ENCODE results near the gene DPYSL4. TPM values are rescaled to one million over a fixed set of nuclear protein-coding genes. Genes with fewer than 3 reads are reported as not detected.

Gene DPYSL4
- total RNA-seq, 1 experiment from 2014 or later: not detected

DNA sequence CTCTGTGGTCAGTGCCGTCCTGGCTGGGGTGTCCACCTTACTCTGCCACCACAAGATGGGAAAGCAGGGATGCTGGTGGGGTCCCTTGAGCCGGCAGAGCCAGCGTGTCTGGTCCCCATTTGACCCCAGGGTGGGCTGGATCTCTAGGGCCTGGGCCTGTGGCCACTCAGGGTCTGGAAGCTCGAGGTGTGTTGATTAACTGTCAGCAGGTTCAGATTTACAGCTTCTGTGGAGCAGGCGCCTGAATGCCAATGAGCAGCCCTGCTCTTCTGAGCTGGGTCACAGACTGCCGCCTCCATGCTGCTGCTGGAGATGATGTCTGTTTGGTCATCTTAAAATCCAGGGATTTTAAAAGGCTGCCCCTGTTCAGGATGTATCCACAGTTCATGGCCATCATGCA lies 11.3 kb upstream of the DPYSL4 start:
- CTCF ChIA-PET: no interaction called here
- TF ChIP-seq, protein P1, sequence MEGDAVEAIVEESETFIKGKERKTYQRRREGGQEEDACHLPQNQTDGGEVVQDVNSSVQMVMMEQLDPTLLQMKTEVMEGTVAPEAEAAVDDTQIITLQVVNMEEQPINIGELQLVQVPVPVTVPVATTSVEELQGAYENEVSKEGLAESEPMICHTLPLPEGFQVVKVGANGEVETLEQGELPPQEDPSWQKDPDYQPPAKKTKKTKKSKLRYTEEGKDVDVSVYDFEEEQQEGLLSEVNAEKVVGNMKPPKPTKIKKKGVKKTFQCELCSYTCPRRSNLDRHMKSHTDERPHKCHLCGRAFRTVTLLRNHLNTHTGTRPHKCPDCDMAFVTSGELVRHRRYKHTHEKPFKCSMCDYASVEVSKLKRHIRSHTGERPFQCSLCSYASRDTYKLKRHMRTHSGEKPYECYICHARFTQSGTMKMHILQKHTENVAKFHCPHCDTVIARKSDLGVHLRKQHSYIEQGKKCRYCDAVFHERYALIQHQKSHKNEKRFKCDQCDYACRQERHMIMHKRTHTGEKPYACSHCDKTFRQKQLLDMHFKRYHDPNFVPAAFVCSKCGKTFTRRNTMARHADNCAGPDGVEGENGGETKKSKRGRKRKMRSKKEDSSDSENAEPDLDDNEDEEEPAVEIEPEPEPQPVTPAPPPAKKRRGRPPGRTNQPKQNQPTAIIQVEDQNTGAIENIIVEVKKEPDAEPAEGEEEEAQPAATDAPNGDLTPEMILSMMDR (IDR thresholded peaks at IDR 0.05; ENCODE audit: unreplicated experiment): no peak
- intact Hi-C loops (cut with micrococcal nuclease; ENCODE audit: unreplicated experiment): no loop called here
- Mint-ChIP-seq H3K4me3 (ENCODE audit: low read depth, unreplicated experiment) (no peak overlapping the region), H3K27me3 (ENCODE audit: unreplicated experiment) (peaks cover 96% of the 10 kb centered on the region), H3K9me3 (ENCODE audit: low read depth, unreplicated experiment) (no peaks in the 10 kb centered on the region), H3K4me1 (ENCODE audit: low read depth, unreplicated experiment) (no peaks in the 10 kb centered on the region), H3K27ac (ENCODE audit: unreplicated experiment) (no peak overlapping the region), H3K36me3 (ENCODE audit: insufficient read depth, unreplicated experiment) (no peaks in the 10 kb centered on the region)
- no TSS peak for BruUV-seq (replicated peaks)
- DNase-seq: no peak

DNA sequence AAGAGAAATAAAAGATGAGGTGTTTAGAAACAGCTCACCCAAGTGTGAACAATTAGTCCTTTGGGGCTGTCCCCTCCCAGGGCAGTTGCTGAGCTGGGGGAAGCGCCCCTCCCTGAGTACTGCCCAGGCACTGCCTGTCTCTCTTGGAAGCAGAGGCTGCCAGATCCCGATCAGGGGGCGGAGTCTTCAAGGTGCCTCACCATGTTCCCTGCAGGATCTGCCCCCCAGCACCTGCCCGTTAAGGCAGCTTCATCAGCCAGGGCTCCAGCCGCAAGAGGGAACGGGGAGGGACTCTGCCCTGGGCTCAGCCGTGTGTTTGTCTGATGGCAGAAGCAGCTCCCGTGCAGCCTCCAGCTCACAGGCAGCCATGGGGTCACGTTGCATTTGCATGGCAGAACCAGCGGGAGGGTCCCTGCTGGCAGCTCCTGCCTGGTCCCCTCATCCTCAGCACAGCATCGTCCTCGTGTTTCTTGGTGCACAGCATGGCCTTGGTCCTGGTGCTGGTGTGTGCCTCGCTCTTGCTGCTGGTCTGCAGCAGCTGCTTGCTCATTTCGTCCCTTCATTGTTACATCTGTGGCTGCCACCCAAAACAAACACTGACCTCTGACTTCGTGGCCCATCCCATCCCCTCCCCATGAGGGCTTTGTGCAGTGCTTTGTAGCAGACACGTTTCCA lies 10.7 kb upstream of the DPYSL4 start:
- no peaks in the 10 kb centered on the region for H3K4me1 Mint-ChIP-seq (ENCODE audit: low read depth, unreplicated experiment)
- CTCF ChIA-PET: no interaction called here
- peaks cover 96% of the 10 kb centered on the region for H3K27me3 Mint-ChIP-seq (ENCODE audit: unreplicated experiment)
- H3K4me3 Mint-ChIP-seq (ENCODE audit: low read depth, unreplicated experiment): no peak overlapping the region
- intact Hi-C loops (cut with micrococcal nuclease; ENCODE audit: unreplicated experiment): no loop called here
- TF ChIP-seq, protein P1 (IDR thresholded peaks at IDR 0.05; ENCODE audit: unreplicated experiment): no peak
- H3K27ac Mint-ChIP-seq (ENCODE audit: unreplicated experiment): no peak overlapping the region
- DNase-seq: no peak
- BruUV-seq (replicated peaks): no TSS peak
- no peaks in the 10 kb centered on the region for H3K36me3 Mint-ChIP-seq (ENCODE audit: insufficient read depth, unreplicated experiment)
- H3K9me3 Mint-ChIP-seq (ENCODE audit: low read depth, unreplicated experiment): no peaks in the 10 kb centered on the region

DNA sequence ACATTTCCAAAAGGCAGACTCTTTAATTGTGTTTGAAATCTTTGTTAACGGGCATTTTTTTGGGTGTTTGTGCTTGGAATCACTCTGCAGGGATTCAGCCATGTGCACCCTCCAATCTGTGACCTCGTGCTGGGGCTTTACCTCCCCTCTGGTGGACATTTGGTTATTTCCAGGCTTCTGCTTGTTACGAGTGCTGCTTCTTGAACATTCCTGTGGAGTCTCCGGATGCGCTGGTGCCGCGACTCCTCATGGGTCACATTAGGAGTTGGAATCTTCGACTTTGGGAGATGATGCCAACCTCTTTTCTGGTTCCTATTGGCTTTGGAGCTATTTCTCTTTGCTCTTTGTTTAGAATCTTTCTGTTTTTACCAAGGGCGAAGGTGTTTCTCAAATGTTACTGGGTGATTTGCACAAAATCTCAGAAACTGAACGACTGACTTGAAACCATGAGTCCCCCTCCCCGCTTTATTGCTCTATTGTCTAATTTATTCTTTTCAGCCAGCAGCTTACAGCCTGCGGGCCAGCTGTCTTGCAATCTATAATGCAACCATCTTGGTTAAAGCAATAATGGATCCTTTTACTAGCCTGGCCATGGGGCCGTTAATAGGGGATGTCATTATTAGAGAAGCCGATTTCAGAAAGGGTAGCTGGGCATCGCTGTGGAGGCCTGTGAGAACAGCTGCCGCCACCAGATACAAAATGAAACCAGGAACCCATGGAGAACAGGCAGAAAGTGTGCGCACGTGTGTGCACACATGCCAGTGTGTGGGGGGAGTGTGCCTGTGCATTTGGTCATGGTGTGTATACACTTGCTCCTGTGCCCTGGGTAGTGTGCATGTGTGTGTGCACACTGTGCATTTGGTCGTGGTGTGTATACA lies 9.9 kb upstream of the DPYSL4 start:
- Mint-ChIP-seq H3K9me3 (ENCODE audit: low read depth, unreplicated experiment) (no peaks in the 10 kb centered on the region), H3K4me3 (ENCODE audit: low read depth, unreplicated experiment) (no peak overlapping the region), H3K4me1 (ENCODE audit: low read depth, unreplicated experiment) (no peaks in the 10 kb centered on the region), H3K27ac (ENCODE audit: unreplicated experiment) (no peak overlapping the region), H3K36me3 (ENCODE audit: insufficient read depth, unreplicated experiment) (no peaks in the 10 kb centered on the region), H3K27me3 (ENCODE audit: unreplicated experiment) (peaks cover 93% of the 10 kb centered on the region)
- TF ChIP-seq, protein P1 (IDR thresholded peaks at IDR 0.05; ENCODE audit: unreplicated experiment): no peak
- intact Hi-C loops (cut with micrococcal nuclease; ENCODE audit: unreplicated experiment): no loop called here
- no peak for DNase-seq
- BruUV-seq (replicated peaks): no TSS peak
- CTCF ChIA-PET: no interaction called here

- Mint-ChIP-seq H3K4me3 (ENCODE audit: low read depth, unreplicated experiment) (no peak overlapping the region), H3K4me1 (ENCODE audit: low read depth, unreplicated experiment) (no peaks in the 10 kb centered on the region), H3K9me3 (ENCODE audit: low read depth, unreplicated experiment) (no peaks in the 10 kb centered on the region), H3K36me3 (ENCODE audit: insufficient read depth, unreplicated experiment) (no peaks in the 10 kb centered on the region), H3K27ac (ENCODE audit: unreplicated experiment) (no peak overlapping the region), H3K27me3 (ENCODE audit: unreplicated experiment) (peaks cover 88% of the 10 kb centered on the region)
- CTCF ChIA-PET: interaction anchor here (0.5 kb wide), 1 partner anchor 242 kb away, joined by 3 read pairs; no protein-coding TSS in a partner anchor
- no TSS peak for BruUV-seq (replicated peaks)
- TF ChIP-seq, protein P1 (IDR thresholded peaks at IDR 0.05; ENCODE audit: unreplicated experiment): no peak
- intact Hi-C loops (cut with micrococcal nuclease; ENCODE audit: unreplicated experiment): no loop called here
- no peak for DNase-seq
Measured at GRCh38 chr10:132178046-132178445, 8.7 kb upstream of the DPYSL4 start.
